Measurements from ENCODE around the gene C22orf31. TPM values are rescaled to one million over a fixed set of nuclear protein-coding genes. Genes with fewer than 3 reads are reported as not detected.

C22orf31 gene
- total and polyA plus RNA-seq, 2 donors (not counting 3 experiments of a cell fraction or from before 2014, with no cell fraction given), result not detected

DNA sequence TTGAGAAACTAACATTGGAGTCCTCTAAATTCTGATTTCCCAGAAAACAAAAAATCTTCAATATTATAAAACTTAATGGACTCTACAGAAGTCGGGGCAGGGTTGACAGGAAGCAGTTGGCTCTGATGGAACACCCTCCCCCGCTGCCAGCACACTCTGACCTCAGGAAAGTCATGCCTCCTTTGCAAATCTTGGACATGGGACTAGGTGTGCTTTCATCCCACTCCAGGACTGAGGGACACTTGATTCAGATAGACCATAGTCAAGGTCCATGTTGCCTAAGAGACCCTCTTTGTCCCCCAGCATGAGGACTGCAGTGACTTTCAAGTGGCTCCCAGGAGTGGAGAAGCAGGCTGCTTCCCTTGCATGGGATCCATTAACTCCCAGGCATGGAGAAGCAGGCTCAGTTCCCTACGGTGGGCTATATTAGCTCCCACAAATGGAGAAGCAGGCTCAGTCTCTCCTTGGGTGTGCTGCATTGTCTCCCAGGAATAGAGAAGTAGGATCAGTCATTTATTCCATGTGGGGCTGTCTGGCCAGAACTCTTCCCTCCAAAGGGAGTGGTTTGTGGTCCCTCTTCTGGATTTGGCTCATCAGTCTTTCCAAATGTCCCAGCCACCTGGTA is 38.3 kb downstream of the C22orf31 start:
- no peaks in the 10 kb centered on the region for H3K9me1 ChIP-seq (replicated peaks; ENCODE audit: control insufficient read depth, extremely low read depth, insufficient read depth, low read length)
- TF ChIP-seq POLR2A (IDR thresholded peaks at IDR 0.05; ENCODE audit: low read depth, low read length), result no peak
- TF ChIP-seq POLR2AphosphoS5 (IDR thresholded peaks at IDR 0.05; ENCODE audit: insufficient read depth, low read depth, low read length), result no peak
- TF ChIP-seq MAX (IDR thresholded peaks at IDR 0.05; ENCODE audit: insufficient read depth, insufficient read length), result no peak
- TF ChIP-seq MYC (IDR thresholded peaks at IDR 0.05; ENCODE audit: low read depth, low read length), result no peak
- no peak for TF ChIP-seq GATA2 (IDR thresholded peaks at IDR 0.05; ENCODE audit: insufficient read depth, insufficient read length, low read depth, low read length)
- no peak for TF ChIP-seq FOS (IDR thresholded peaks at IDR 0.05; ENCODE audit: borderline replicate concordance, insufficient read depth, low read length)
- no peak for TF ChIP-seq EZH2 (IDR thresholded peaks at IDR 0.05; ENCODE audit: borderline replicate concordance, low read depth, low read length, severe bottlenecking)
- H3K4me1 ChIP-seq (ENCODE audit: control insufficient read depth, extremely low read depth, insufficient read depth, low read length), result peaks cover 14% of the 10 kb centered on the region
- no TSS peak for BruUV-seq (replicated peaks)
- H3K9me3 ChIP-seq (replicated peaks; ENCODE audit: control insufficient read depth, insufficient read depth, low read length), result no peaks in the 10 kb centered on the region
- intact Hi-C loops (cut with micrococcal nuclease), result no loop called here
- H2AFZ ChIP-seq (ENCODE audit: low read depth, low read length), result no peak overlapping the region
- H3K27me3 ChIP-seq (ENCODE audit: control insufficient read depth in 2 of 2, insufficient read depth in 2 of 2, low read length in 2 of 2), result no peaks in the 10 kb centered on the region
- CTCF ChIA-PET, result interaction anchor here (0.7 to 1.5 kb wide), 3 partner anchors 10 to 202 kb away, joined by 3 to 8 read pairs (median 4); no protein-coding TSS in a partner anchor
- H3K4me2 ChIP-seq (ENCODE audit: insufficient read depth, low read length), result peak overlapping the region; percentile 28
- no peaks in the 10 kb centered on the region for H3K79me2 ChIP-seq (ENCODE audit: control insufficient read depth, insufficient read depth, low read length)
- no peaks in the 10 kb centered on the region for H3K36me3 ChIP-seq (ENCODE audit: control insufficient read depth in 2 of 2, extremely low read depth in 1 of 2, insufficient read depth in 2 of 2, low read length in 2 of 2)
- H3K4me3 ChIP-seq (replicated peaks in 1 of 3; ENCODE audit: insufficient read depth in 1 of 3, low read depth in 1 of 3, low read length in 3 of 3), result no peak overlapping the region
- DNase-seq (ENCODE audit: low read depth, low spot score) (peak; percentile 7), FAIRE-seq (peak; percentile 33)
- POLR2A ChIA-PET, result no interaction called here
- no peak overlapping the region for H3K27ac ChIP-seq (ENCODE audit: insufficient read depth, low read depth, low read length)
- H3K9ac ChIP-seq (replicated peaks; ENCODE audit: extremely low read depth, insufficient read depth, low read length), result no peak overlapping the region
- no peaks in the 10 kb centered on the region for H4K20me1 ChIP-seq (replicated peaks; ENCODE audit: control insufficient read depth, extremely low read depth, insufficient read depth, low read length)
- dilution Hi-C loops (cut with MboI; ENCODE audit: extremely low pct_ligation_motif_present, low sequenced_read_pairs), result loop anchor here (25.0 kb wide), 1 partner anchor 111 kb away; no protein-coding TSS in a partner anchor
